NOMO-1 (cell line): Measurements from ENCODE around the gene UBE2V1.

ENCODE experiments used
- DNase-seq, 2 experiments: peaks; one replicate each; lab custom pipeline; 2025; ENCODE audit not compliant: unreplicated experiment in 2 of 2; lab: John Stamatoyannopoulos, UW

UBE2V1 gene

GRCh38 chr20:50049442-50050026 is 63.4 kb downstream of the UBE2V1 start:
- DNase-seq: peak in 1 of 2 experiments; percentile 20

GRCh38 chr20:50048420-50049166 is 64.4 kb downstream of the UBE2V1 start:
- DNase-seq: peak in 1 of 2 experiments; percentile 50

- DNase-seq: no peak
These were observed 68.5 kb downstream of the UBE2V1 start for GRCh38 chr20:50044353-50044960.

GRCh38 chr20:50043573-50044352 is 69.2 kb downstream of the UBE2V1 start:
- DNase-seq: no peak

GRCh38 chr20:50042370-50043313 is 70.3 kb downstream of the UBE2V1 start:
- DNase-seq: no peak

- peak; percentile 51 to 72 for DNase-seq
These were observed 71.6 kb downstream of the UBE2V1 start for GRCh38 chr20:50041246-50041873.

- no peak for DNase-seq
These were observed 72.3 kb downstream of the UBE2V1 start for GRCh38 chr20:50040432-50041245.

GRCh38 chr20:50039706-50040431 is 73.1 kb downstream of the UBE2V1 start:
- DNase-seq: no peak

- DNase-seq: no peak
These were observed 74.4 kb downstream of the UBE2V1 start for GRCh38 chr20:50038574-50038991.

- no peak for DNase-seq
These were observed 74.8 kb downstream of the UBE2V1 start for GRCh38 chr20:50038169-50038568.

- DNase-seq: no peak
These were observed 75.4 kb downstream of the UBE2V1 start for GRCh38 chr20:50037575-50037974.

- no peak for DNase-seq
These were observed 75.8 kb downstream of the UBE2V1 start for GRCh38 chr20:50037123-50037522.

- DNase-seq: no peak
These were observed 76.2 kb downstream of the UBE2V1 start for GRCh38 chr20:50036703-50037102.

GRCh38 chr20:50034567-50035180 is 78.3 kb downstream of the UBE2V1 start:
- DNase-seq: no peak

GRCh38 chr20:50032955-50033666 is 79.8 kb downstream of the UBE2V1 start:
- DNase-seq: no peak
